Esophagus squamous epithelium (tissue), 5 donors: Measurements from ENCODE around the gene ADAMTSL3. TPM values are rescaled to one million over a fixed set of nuclear protein-coding genes. Genes with fewer than 3 reads are reported as not detected.

ENCODE experiments used
- DNase-seq: peaks from one replicate; lab custom pipeline; 2025; lab: John Stamatoyannopoulos, UW
- H3K27ac ChIP-seq, 4 donors: fragments of 200-600 bp; sonication (generic); one replicate each; pipeline ENCODE4 v1.5.1; 2016 to 2019; ENCODE audit warnings: mild to moderate bottlenecking in 1 of 4
- H3K27me3 ChIP-seq, 4 donors: fragments of 200-600 bp; sonication (generic); 1 replicate in 3 of 4; 2 replicates in 1 of 4; pipeline versions ENCODE4 v1.5.1 to v1.6.0; 2017 to 2021; ENCODE audit warnings: antibody characterized with exemption in 1 of 4
- H3K36me3 ChIP-seq, 3 donors: fragments of 200-600 bp; sonication (generic); one replicate each; pipeline ENCODE4 v1.5.1; 2016 to 2019
- H3K4me1 ChIP-seq, 3 donors: fragments of 200-600 bp; sonication (generic); one replicate each; pipeline ENCODE4 v1.5.1; 2017 to 2019
- H3K4me3 ChIP-seq, 4 donors: fragments of 200-600 bp; sonication (generic); 1 replicate in 3 of 4; 2 replicates in 1 of 4; pipeline ENCODE4 v1.5.1; 2016 to 2019; ENCODE audit warnings: mild to moderate bottlenecking in 2 of 4, moderate library complexity in 1 of 4
- H3K9me3 ChIP-seq, 3 donors: fragments of 200-600 bp; sonication (generic); one replicate each; pipeline ENCODE4 v1.5.1; 2016 to 2019
- POLR2A ChIP-seq, 4 donors: fragments of 450-650 bp; IDR thresholded peaks; one replicate each; pipeline ENCODE4 v1.6.1; 2017; ENCODE audit warnings: antibody characterized with exemption in 4 of 4, mild to moderate bottlenecking in 4 of 4, moderate library complexity in 3 of 4
- WGBS, 2 donors: methylation state at CpG; one replicate each; pipeline ENCODE4 v1.1.5; 2018; 5-methylcytosine and 5-hydroxymethylcytosine counted together
- intact Hi-C: fragments of 100-400 bp; cut with DNase I; formaldehyde crosslinking; loops from one replicate; pipeline ENCODE4 v1.15.0; 2022
- total RNA-seq, 4 donors: library from RNA; depleted of rRNA; stranded (reverse); fragments of >200 nt; gene quantifications; one replicate each; pipeline ENCODE4 v1.1.0, GENCODE V29; 2016
- TF ChIP-seq, protein P1 (sequence below), 6 experiments: fragments of 450-650 bp in 4 of 6; fragments of 200-600 bp in 2 of 6; sonication (generic) in 2 of 6; IDR thresholded peaks; one replicate each; pipeline ENCODE4 v1.5.1; 2016 to 2019; ENCODE audit warnings: antibody characterized with exemption in 6 of 6, mild to moderate bottlenecking in 4 of 6, moderate library complexity in 4 of 6
- donor health status: DM: yes; HTN: yes; CAD: no.

ADAMTSL3 gene
- total RNA-seq, 4 donors from 2014 or later = 0.11 to 3.2 (median 0.79) TPM

GRCh38 chr15:84001655-84002054, 347.7 kb downstream of the ADAMTSL3 start:
- TF ChIP-seq, protein P1, sequence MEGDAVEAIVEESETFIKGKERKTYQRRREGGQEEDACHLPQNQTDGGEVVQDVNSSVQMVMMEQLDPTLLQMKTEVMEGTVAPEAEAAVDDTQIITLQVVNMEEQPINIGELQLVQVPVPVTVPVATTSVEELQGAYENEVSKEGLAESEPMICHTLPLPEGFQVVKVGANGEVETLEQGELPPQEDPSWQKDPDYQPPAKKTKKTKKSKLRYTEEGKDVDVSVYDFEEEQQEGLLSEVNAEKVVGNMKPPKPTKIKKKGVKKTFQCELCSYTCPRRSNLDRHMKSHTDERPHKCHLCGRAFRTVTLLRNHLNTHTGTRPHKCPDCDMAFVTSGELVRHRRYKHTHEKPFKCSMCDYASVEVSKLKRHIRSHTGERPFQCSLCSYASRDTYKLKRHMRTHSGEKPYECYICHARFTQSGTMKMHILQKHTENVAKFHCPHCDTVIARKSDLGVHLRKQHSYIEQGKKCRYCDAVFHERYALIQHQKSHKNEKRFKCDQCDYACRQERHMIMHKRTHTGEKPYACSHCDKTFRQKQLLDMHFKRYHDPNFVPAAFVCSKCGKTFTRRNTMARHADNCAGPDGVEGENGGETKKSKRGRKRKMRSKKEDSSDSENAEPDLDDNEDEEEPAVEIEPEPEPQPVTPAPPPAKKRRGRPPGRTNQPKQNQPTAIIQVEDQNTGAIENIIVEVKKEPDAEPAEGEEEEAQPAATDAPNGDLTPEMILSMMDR (IDR thresholded peaks at IDR 0.05) = no peak
- no peak for TF ChIP-seq POLR2A (IDR thresholded peaks at IDR 0.05)
- intact Hi-C loops = no loop called here
- Histone ChIP-seq H3K36me3 (no peaks in the 10 kb centered on the region), H3K9me3 (no peaks in the 10 kb centered on the region), H3K27ac (no peak overlapping the region), H3K4me3 (no peak overlapping the region), H3K4me1 (no peaks in the 10 kb centered on the region), H3K27me3 (no peaks in the 10 kb centered on the region)
- no peak for DNase-seq

- WGBS, 2 donors = 67 to 78% methylated on average over 5 to 6 of the region's 6 CpGs
These were observed 350.0 kb downstream of the ADAMTSL3 start for GRCh38 chr15:84003791-84004503.

GRCh38 chr15:84006421-84006820, 352.5 kb downstream of the ADAMTSL3 start:
- DNase-seq = no peak
- Histone ChIP-seq H3K4me1 (no peaks in the 10 kb centered on the region), H3K27me3 (no peaks in the 10 kb centered on the region), H3K4me3 (no peak overlapping the region), H3K9me3 (no peaks in the 10 kb centered on the region), H3K27ac (no peak overlapping the region), H3K36me3 (no peaks in the 10 kb centered on the region)
- 56 to 62% methylated on average over 4 of the region's 4 CpGs for WGBS, 2 donors
- intact Hi-C loops = no loop called here
- no peak for TF ChIP-seq POLR2A (IDR thresholded peaks at IDR 0.05)
- TF ChIP-seq, protein P1 (IDR thresholded peaks at IDR 0.05) = no peak

More at GRCh38 chr15:84003791-84004503, 350.0 kb downstream of the ADAMTSL3 start:
- H3K27ac ChIP-seq = no peak overlapping the region
- no peaks in the 10 kb centered on the region for H3K27me3 ChIP-seq
- no peak for DNase-seq
- TF ChIP-seq, protein P1 (IDR thresholded peaks at IDR 0.05) = no peak
- no peak for TF ChIP-seq POLR2A (IDR thresholded peaks at IDR 0.05)
- no peaks in the 10 kb centered on the region for H3K36me3 ChIP-seq
- H3K4me1 ChIP-seq = no peaks in the 10 kb centered on the region
- intact Hi-C loops = no loop called here
- no peak overlapping the region for H3K4me3 ChIP-seq
- no peaks in the 10 kb centered on the region for H3K9me3 ChIP-seq

DNA sequence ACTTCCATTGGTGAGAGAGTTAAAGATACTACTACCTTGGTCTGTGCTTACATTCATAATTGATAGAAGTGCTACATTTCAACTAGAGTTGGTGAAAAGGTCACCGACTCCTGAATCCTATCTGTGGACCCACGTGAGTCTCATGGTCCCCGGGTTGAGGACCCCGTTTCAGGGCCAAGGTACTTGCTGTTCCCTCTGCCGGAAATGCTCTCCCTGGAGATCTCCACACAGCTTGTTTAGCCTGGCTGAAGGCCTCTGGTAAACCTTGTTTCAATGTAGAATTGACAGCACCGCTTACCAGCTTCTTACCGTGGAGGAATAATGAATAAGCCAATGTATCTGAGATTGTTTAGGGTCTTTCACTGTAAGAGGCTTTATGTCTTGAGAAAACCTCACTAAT, 355.7 kb downstream of the ADAMTSL3 start:
- Histone ChIP-seq H3K36me3 (no peaks in the 10 kb centered on the region), H3K27me3 (no peaks in the 10 kb centered on the region), H3K27ac (no peak overlapping the region), H3K4me3 (no peak overlapping the region), H3K4me1 (no peaks in the 10 kb centered on the region), H3K9me3 (no peaks in the 10 kb centered on the region)
- WGBS, 2 donors = 81 to 88% methylated on average over 4 to 7 of the region's 7 CpGs
- DNase-seq = no peak
- intact Hi-C loops = no loop called here
- TF ChIP-seq POLR2A (IDR thresholded peaks at IDR 0.05) = no peak
- TF ChIP-seq, protein P1 (IDR thresholded peaks at IDR 0.05) = no peak

- 73 to 90% methylated on average over 1 of the region's 1 CpG for WGBS, 2 donors
- Histone ChIP-seq H3K27ac (no peak overlapping the region), H3K36me3 (no peaks in the 10 kb centered on the region), H3K4me3 (no peak overlapping the region), H3K4me1 (no peaks in the 10 kb centered on the region), H3K27me3 (no peaks in the 10 kb centered on the region), H3K9me3 (no peaks in the 10 kb centered on the region)
- TF ChIP-seq POLR2A (IDR thresholded peaks at IDR 0.05) = no peak
- TF ChIP-seq, protein P1 (IDR thresholded peaks at IDR 0.05) = no peak
- intact Hi-C loops = no loop called here
- DNase-seq = no peak
These were observed 356.3 kb downstream of the ADAMTSL3 start for GRCh38 chr15:84010246-84010645.
